GM12874 (cell line): Measurements from ENCODE around the gene CRYGA.
A peak's percentile ranks its signal among the peaks of the same experiment; 100 is the strongest.

Source experiments
- CTCF ChIP-seq: IDR thresholded peaks from 2 replicates; pipeline ENCODE4 v1.5.1; 2011; ENCODE audit warnings: low read depth, mild to moderate bottlenecking, control low read depth, low read length, moderate library complexity; ENCODE audit not compliant: insufficient read depth

CRYGA gene

GRCh38 chr2:208179028-208179609 lies 15.7 kb upstream of the CRYGA start:
- TF ChIP-seq CTCF: no peak

- TF ChIP-seq CTCF: no peak
These were observed 12.4 kb upstream of the CRYGA start for GRCh38 chr2:208175840-208176153.

- TF ChIP-seq CTCF: peak; percentile 85
These were observed 11.9 kb upstream of the CRYGA start for GRCh38 chr2:208175069-208175839.

- no peak for TF ChIP-seq CTCF
These were observed 10.8 kb upstream of the CRYGA start for GRCh38 chr2:208174144-208174543.

GRCh38 chr2:208172125-208172524 lies 8.7 kb upstream of the CRYGA start:
- no peak for TF ChIP-seq CTCF

- TF ChIP-seq CTCF: no peak
These were observed 1.8 kb upstream of the CRYGA start for GRCh38 chr2:208164951-208165755.

GRCh38 chr2:208156439-208156838 lies 7.0 kb downstream of the CRYGA start:
- TF ChIP-seq CTCF: no peak
